PFSK-1 (cell line): Measurements from ENCODE around the gene MFSD11.

Experiments
- FOXP2 ChIP-seq: optimal IDR thresholded peaks from 2 replicates; pipeline ENCODE3; 2011; ENCODE audit warnings: borderline replicate concordance, control low read depth, inconsistent platforms; ENCODE audit not compliant: insufficient read depth; ENCODE audit errors: extremely low read length, extremely low read depth
- POLR2AphosphoS5 ChIP-seq: IDR thresholded peaks from 2 replicates; pipeline ENCODE4 v1.6.1; 2012; ENCODE audit warnings: low read depth, mild to moderate bottlenecking, control low read depth, low read length, moderate library complexity
- REST ChIP-seq, 2 experiments: IDR thresholded peaks; 2 replicates each; pipeline versions ENCODE4 v1.6.1 to v1.8.0; 2011 to 2012; ENCODE audit warnings: low read depth in 2 of 2, low read length in 2 of 2, control low read depth in 1 of 2, inconsistent platforms in 1 of 2, mild to moderate bottlenecking in 1 of 2, moderate library complexity in 1 of 2; ENCODE audit not compliant: insufficient read depth in 1 of 2
- SIN3A ChIP-seq: IDR thresholded peaks from 2 replicates; pipeline ENCODE4 v1.6.1; 2012; ENCODE audit warnings: mild to moderate bottlenecking, low read length, moderate library complexity, borderline replicate concordance; ENCODE audit not compliant: insufficient read depth
- TAF1 ChIP-seq: IDR thresholded peaks from 2 replicates; pipeline ENCODE4 v1.6.1; 2012; ENCODE audit warnings: low read length, control low read depth, borderline replicate concordance; ENCODE audit not compliant: insufficient read depth

MFSD11 gene

GRCh38 chr17:76704805-76705204, 33.1 kb upstream of the MFSD11 start:
- TF ChIP-seq REST (IDR thresholded peaks at IDR 0.05; ENCODE audit: insufficient read depth in 1 of 2, low read depth in 2 of 2, low read length in 2 of 2) (no peak), FOXP2 (no peak), TAF1 (no peak), SIN3A (no peak), POLR2AphosphoS5 (no peak)

- TF ChIP-seq TAF1: no peak
- TF ChIP-seq REST (IDR thresholded peaks at IDR 0.05; ENCODE audit: insufficient read depth in 1 of 2, low read depth in 2 of 2, low read length in 2 of 2): no peak
- no peak for TF ChIP-seq SIN3A
- no peak for TF ChIP-seq POLR2AphosphoS5
- TF ChIP-seq FOXP2: no peak
Measured at GRCh38 chr17:76706817-76707216, 31.1 kb upstream of the MFSD11 start.

GRCh38 chr17:76707985-76708807, 29.7 kb upstream of the MFSD11 start:
- TF ChIP-seq TAF1 (no peak), POLR2AphosphoS5 (no peak), REST (IDR thresholded peaks at IDR 0.05; ENCODE audit: insufficient read depth in 1 of 2, low read depth in 2 of 2, low read length in 2 of 2) (no peak), FOXP2 (no peak), SIN3A (no peak)

- TF ChIP-seq FOXP2 (no peak), SIN3A (peak; percentile 59; the same call in 1 of the 2 replicates)
Measured at GRCh38 chr17:76709077-76709950, 28.6 kb upstream of the MFSD11 start.

GRCh38 chr17:76710863-76711611, 26.9 kb upstream of the MFSD11 start, which contains the start of gene MXRA7:
Gene MXRA7, minus strand, starts transcription at chr17:76710965. Its CDS starts 19 bp downstream, at chr17:76710946.
- TF ChIP-seq REST (IDR thresholded peaks at IDR 0.05; ENCODE audit: insufficient read depth in 1 of 2, low read depth in 2 of 2, low read length in 2 of 2) (no peak), TAF1 (peak; percentile 59; the same call in 1 of the 2 replicates), FOXP2 (peak; percentile 38), POLR2AphosphoS5 (no peak), SIN3A (0 out of 2 replicates have a peak, but pooled peaks have one; percentile 13)
